Stimulated activated memory B cell treated with anti-CD40 and anti-IgM and Interleukin-4, amounts not matched to agents 10 μg/mL and 1 μg/mL and 100 μg/mL, for 72 hours (primary cell): ENCODE results near the gene UBTD2.

Experiments
- ATAC-seq: fragments of 150-1000 bp; cut with Tn5 transposase; 2 replicates; pipeline ENCODE4 v1.10.0; 2021
- H3K27ac Mint-ChIP-seq: one replicate; pipeline ENCODE4 v1.8.0; 2022; ENCODE audit warnings: mild to moderate bottlenecking, mixed read lengths
- H3K27me3 Mint-ChIP-seq: one replicate; pipeline ENCODE4 v1.8.0; 2022; ENCODE audit warnings: mixed read lengths
- H3K36me3 Mint-ChIP-seq: one replicate; pipeline ENCODE4 v1.8.0; 2022; ENCODE audit warnings: mixed read lengths
- H3K4me1 Mint-ChIP-seq: one replicate; pipeline ENCODE4 v1.8.0; 2022; ENCODE audit warnings: mixed read lengths
- H3K4me3 Mint-ChIP-seq: one replicate; pipeline ENCODE4 v1.8.0; 2022; ENCODE audit warnings: mild to moderate bottlenecking, moderate library complexity, mixed read lengths
- H3K9me3 Mint-ChIP-seq: one replicate; pipeline ENCODE4 v1.8.0; 2022; ENCODE audit warnings: mixed read lengths

Gene UBTD2

GRCh38 chr5:172163346-172163745 is 120.2 kb downstream of the UBTD2 start:
- no peaks in the 10 kb centered on the region for H3K27me3 Mint-ChIP-seq
- H3K27ac Mint-ChIP-seq = no peak overlapping the region
- peaks cover 22% of the 10 kb centered on the region for H3K36me3 Mint-ChIP-seq
- no peaks in the 10 kb centered on the region for H3K9me3 Mint-ChIP-seq
- H3K4me1 Mint-ChIP-seq = peaks cover 86% of the 10 kb centered on the region
- H3K4me3 Mint-ChIP-seq = no peak overlapping the region
- ATAC-seq = no peak

- no peak for ATAC-seq
- H3K36me3 Mint-ChIP-seq = peaks cover 26% of the 10 kb centered on the region
- no peak overlapping the region for H3K27ac Mint-ChIP-seq
- H3K27me3 Mint-ChIP-seq = no peaks in the 10 kb centered on the region
- no peak overlapping the region for H3K4me3 Mint-ChIP-seq
- H3K9me3 Mint-ChIP-seq = no peaks in the 10 kb centered on the region
- peaks cover 86% of the 10 kb centered on the region for H3K4me1 Mint-ChIP-seq
Measured at GRCh38 chr5:172162987-172163343, 120.6 kb downstream of the UBTD2 start.

GRCh38 chr5:172162323-172162986 is 121.1 kb downstream of the UBTD2 start:
- no peak for ATAC-seq
- peaks cover 83% of the 10 kb centered on the region for H3K4me1 Mint-ChIP-seq
- H3K9me3 Mint-ChIP-seq = no peaks in the 10 kb centered on the region
- H3K27ac Mint-ChIP-seq = no peak overlapping the region
- peaks cover 28% of the 10 kb centered on the region for H3K36me3 Mint-ChIP-seq
- no peaks in the 10 kb centered on the region for H3K27me3 Mint-ChIP-seq
- no peak overlapping the region for H3K4me3 Mint-ChIP-seq

- Mint-ChIP-seq H3K36me3 (peaks cover 39% of the 10 kb centered on the region), H3K4me1 (peaks cover 81% of the 10 kb centered on the region), H3K27me3 (no peaks in the 10 kb centered on the region), H3K27ac (peak overlapping the region; percentile 36), H3K4me3 (no peak overlapping the region), H3K9me3 (no peaks in the 10 kb centered on the region)
- ATAC-seq = no peak
Measured at GRCh38 chr5:172160506-172160905, 123.1 kb downstream of the UBTD2 start.
